Type B pancreatic cell (in vitro differentiated cells): ENCODE results near the gene DSCAM. TPM values are rescaled to one million over a fixed set of nuclear protein-coding genes. Genes with fewer than 3 reads are reported as not detected.

Experiments
- DNase-seq: peaks from one replicate; pipeline ENCODE4 v3.0.0; 2021; ENCODE audit warnings: mixed read lengths; ENCODE audit not compliant: unreplicated experiment; ENCODE audit errors: extremely low spot score
- H3K27ac Mint-ChIP-seq: 2 replicates; pipeline ENCODE4 v1.8.0; 2021; ENCODE audit warnings: mild to moderate bottlenecking, mixed read lengths
- H3K27me3 Mint-ChIP-seq: 2 replicates; pipeline ENCODE4 v1.8.0; 2021; ENCODE audit warnings: mixed read lengths
- H3K36me3 Mint-ChIP-seq: 2 replicates; pipeline ENCODE4 v1.8.0; 2021; ENCODE audit warnings: mixed read lengths
- H3K4me1 Mint-ChIP-seq: one replicate; pipeline ENCODE4 v1.8.0; 2021; ENCODE audit warnings: mixed read lengths; ENCODE audit not compliant: unreplicated experiment
- H3K4me3 Mint-ChIP-seq: 2 replicates; pipeline ENCODE4 v1.8.0; 2021; ENCODE audit warnings: mild to moderate bottlenecking, mixed read lengths
- H3K9me3 Mint-ChIP-seq: 2 replicates; pipeline ENCODE4 v1.8.0; 2021; ENCODE audit warnings: mixed read lengths
- CTCF ChIP-seq: fragments of 200-600 bp; sonication (generic); conservative IDR thresholded peaks from 2 replicates; pipeline ENCODE4 v1.5.0; 2021; ENCODE audit warnings: antibody characterized with exemption, mild to moderate bottlenecking
- total RNA-seq: library from RNA; stranded (reverse); gene quantifications from 2 replicates; pipeline ENCODE4 v1.2.1, GENCODE V29; 2021; ENCODE audit warnings: low replicate concordance

Gene DSCAM
- total RNA-seq, 1 donor from 2014 or later = 1.4 TPM

- no peaks in the 10 kb centered on the region for H3K9me3 Mint-ChIP-seq
- H3K4me1 Mint-ChIP-seq = no peaks in the 10 kb centered on the region
- peaks cover 6% of the 10 kb centered on the region for H3K27me3 Mint-ChIP-seq
- H3K27ac Mint-ChIP-seq = no peak overlapping the region
- H3K4me3 Mint-ChIP-seq = no peak overlapping the region
- H3K36me3 Mint-ChIP-seq = no peaks in the 10 kb centered on the region
- no peak for TF ChIP-seq CTCF
- no peak for DNase-seq
These were observed 862.5 kb downstream of the DSCAM start for GRCh38 chr21:39984286-39984991.

DNA sequence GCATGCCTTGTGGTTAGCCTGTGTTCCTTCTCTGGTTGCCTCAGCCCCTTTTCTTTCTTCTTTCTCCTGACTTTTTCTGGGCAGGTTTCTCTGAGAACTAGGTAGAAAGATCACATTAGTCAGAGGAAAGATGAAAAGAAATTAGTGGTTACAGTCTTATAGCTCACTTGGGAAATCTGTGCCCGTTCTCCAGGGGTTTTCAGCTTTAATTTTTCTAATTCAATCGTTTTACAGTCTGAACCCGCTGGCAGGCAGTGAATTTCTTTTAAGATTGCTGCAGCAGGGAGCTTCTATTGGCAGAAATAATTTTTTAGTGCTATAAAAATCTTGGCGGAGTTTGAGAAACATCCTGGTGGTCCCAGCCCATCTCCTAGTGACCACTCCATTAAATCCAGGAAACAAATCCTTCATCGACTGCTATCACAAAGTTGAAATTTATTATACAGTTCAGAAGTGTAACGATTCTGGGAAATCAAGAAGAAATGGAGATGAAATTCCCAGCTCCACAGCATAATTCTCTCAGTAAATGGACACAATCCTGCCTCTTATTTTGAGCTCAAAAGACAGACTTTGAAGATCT is 866.6 kb downstream of the DSCAM start:
- Mint-ChIP-seq H3K4me1 (no peaks in the 10 kb centered on the region), H3K4me3 (no peak overlapping the region), H3K27ac (no peak overlapping the region), H3K27me3 (peaks cover 3% of the 10 kb centered on the region), H3K9me3 (no peaks in the 10 kb centered on the region), H3K36me3 (no peaks in the 10 kb centered on the region)
- no peak for TF ChIP-seq CTCF
- DNase-seq = no peak

DNA sequence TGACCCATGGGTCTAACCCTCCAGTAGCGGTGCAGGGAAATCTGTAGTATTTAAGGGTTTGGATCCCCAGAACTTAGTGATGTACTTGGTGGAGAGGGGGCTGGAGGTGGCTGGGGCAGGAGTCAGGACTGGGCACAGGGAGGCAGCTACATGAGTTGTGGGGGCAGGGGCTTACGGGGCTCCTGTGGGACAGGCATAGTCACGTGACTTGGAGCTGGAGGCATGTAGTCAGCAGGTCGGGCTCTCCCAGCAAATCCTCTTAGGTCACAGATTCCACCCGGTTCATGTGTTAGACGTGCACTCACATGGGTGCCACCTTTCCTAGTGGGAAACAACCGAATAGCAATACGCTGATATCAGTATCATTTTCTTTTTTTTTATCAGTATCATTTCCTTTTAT is 867.6 kb downstream of the DSCAM start:
- DNase-seq = no peak
- no peaks in the 10 kb centered on the region for H3K4me1 Mint-ChIP-seq
- H3K27me3 Mint-ChIP-seq = peaks cover 3% of the 10 kb centered on the region
- H3K27ac Mint-ChIP-seq = no peak overlapping the region
- no peaks in the 10 kb centered on the region for H3K36me3 Mint-ChIP-seq
- TF ChIP-seq CTCF = no peak
- H3K9me3 Mint-ChIP-seq = no peaks in the 10 kb centered on the region
- no peak overlapping the region for H3K4me3 Mint-ChIP-seq

- Mint-ChIP-seq H3K4me3 (no peak overlapping the region), H3K27ac (no peak overlapping the region), H3K27me3 (peaks cover 3% of the 10 kb centered on the region), H3K9me3 (no peaks in the 10 kb centered on the region), H3K36me3 (no peaks in the 10 kb centered on the region), H3K4me1 (peaks cover 12% of the 10 kb centered on the region)
- DNase-seq = no peak
- no peak for TF ChIP-seq CTCF
These were observed 870.2 kb downstream of the DSCAM start for GRCh38 chr21:39976800-39977199.

- H3K27ac Mint-ChIP-seq = peak overlapping the region; percentile 51
- H3K9me3 Mint-ChIP-seq = no peaks in the 10 kb centered on the region
These were observed 873.8 kb downstream of the DSCAM start for GRCh38 chr21:39972976-39973770.

More at GRCh38 chr21:39972976-39973770, 873.8 kb downstream of the DSCAM start:
- no peak overlapping the region for H3K4me3 Mint-ChIP-seq
- H3K36me3 Mint-ChIP-seq = no peaks in the 10 kb centered on the region
- peaks cover under 1% of the 10 kb centered on the region for H3K27me3 Mint-ChIP-seq
- peaks cover 16% of the 10 kb centered on the region for H3K4me1 Mint-ChIP-seq
- DNase-seq = no peak
- TF ChIP-seq CTCF = no peak
